AG04450 (cell line): ENCODE data around the gene LRRFIP2. TPM values are rescaled to one million over a fixed set of nuclear protein-coding genes. Genes with fewer than 3 reads are reported as not detected.

Experiments used
- CTCF ChIA-PET: fragments of 300-600, 350-600 bp; formaldehyde crosslinking; extraction: SDS; loops from one replicate; lab custom pipeline; 2022; ENCODE audit warnings: antibody characterized with exemption, inconsistent platforms; lab: Charles Lee
- POLR2A ChIA-PET: fragments of 350-600 bp; formaldehyde crosslinking; extraction: SDS; loops from one replicate; lab custom pipeline; 2021; ENCODE audit warnings: antibody characterized with exemption, inconsistent platforms; lab: Yijun Ruan, JAX
- DNase-seq: peaks from one replicate; pipeline ENCODE4 v3.0.0-alpha.2; 2011; ENCODE audit warnings: low read depth, low spot score
- H3K27ac ChIP-seq: one replicate; pipeline ENCODE4 v1.5.1; 2012; ENCODE audit warnings: low read depth, low read length, control low read depth
- H3K27me3 ChIP-seq: one replicate; pipeline ENCODE4 v1.6.0; 2012; ENCODE audit warnings: low read length; ENCODE audit not compliant: control insufficient read depth, insufficient read depth
- H3K4me3 ChIP-seq: 2 replicates; pipeline ENCODE4 v1.5.1; 2011; ENCODE audit warnings: mild to moderate bottlenecking, low read depth, low read length, control low read depth
- H3K9me3 ChIP-seq: 2 replicates; pipeline ENCODE4 v1.5.1; 2012; ENCODE audit warnings: low read length; ENCODE audit not compliant: control insufficient read depth, insufficient read depth
- CTCF ChIP-seq: IDR thresholded peaks from 2 replicates; pipeline ENCODE4 v1.5.1; 2011; ENCODE audit warnings: low read depth, low read length, control low read depth, inconsistent platforms
- polyA plus RNA-seq: library from polyadenylated mRNA; depleted of rRNA; stranded (reverse); fragments of >200 nt; gene quantifications from 2 replicates; pipeline ENCODE4 v1.2.3, GENCODE V29; 2011; rRNA removed
- small RNA-seq: library from RNA; depleted of rRNA; stranded (forward); fragments of <200 nt; gene quantifications from one replicate; pipeline ENCODE3, GENCODE V24; 2012; ENCODE audit warnings: low read depth; ENCODE audit not compliant: insufficient read length

The LRRFIP2 gene
- polyA plus RNA-seq, 1 experiment, result 52.7 TPM

GRCh38 chr3:37016903-37017302, 157.5 kb downstream of the LRRFIP2 start:
- no peak overlapping the region for H3K4me3 ChIP-seq
- H3K27ac ChIP-seq, result no peak overlapping the region
- H3K27me3 ChIP-seq, result no peaks in the 10 kb centered on the region
- ChIA-PET POLR2A (no interaction called here), CTCF (interaction anchor here (0.5 kb wide), 1 partner anchor 178 kb away, joined by 3 read pairs; no protein-coding TSS in a partner anchor)
- H3K9me3 ChIP-seq, result no peaks in the 10 kb centered on the region
- TF ChIP-seq CTCF, result no peak
- no peak for DNase-seq

GRCh38 chr3:37015642-37016041, 158.7 kb downstream of the LRRFIP2 start:
- ChIA-PET POLR2A (no interaction called here), CTCF (interaction anchor here (1.2 kb wide), 1 partner anchor 9 kb away, joined by 3 read pairs; no protein-coding TSS in a partner anchor)
- Histone ChIP-seq H3K9me3 (no peaks in the 10 kb centered on the region), H3K4me3 (no peak overlapping the region), H3K27ac (no peak overlapping the region), H3K27me3 (no peaks in the 10 kb centered on the region)
- TF ChIP-seq CTCF, result no peak
- no peak for DNase-seq

GRCh38 chr3:37014620-37015019, 159.8 kb downstream of the LRRFIP2 start:
- ChIA-PET POLR2A (interaction anchor here (0.6 kb wide), 1 partner anchor 13 kb away, joined by 6 read pairs; no protein-coding TSS in a partner anchor), CTCF (no interaction called here)
- no peak overlapping the region for H3K27ac ChIP-seq
- DNase-seq, result no peak
- no peak for TF ChIP-seq CTCF
- H3K9me3 ChIP-seq, result no peaks in the 10 kb centered on the region
- H3K4me3 ChIP-seq, result no peak overlapping the region
- H3K27me3 ChIP-seq, result no peaks in the 10 kb centered on the region

Small RNAs within 50 kb of the gene (small RNA-seq; reads per million reads assigned to genes)
- gene RF00019 (not detected), gene RNU6-1301P (not detected)

Other genes with a start within 250 kb of the LRRFIP2 start
- gene TRANK1, start 229.5 kb downstream of the LRRFIP2 start, polyA plus RNA-seq, result 22.4 and 26.1 TPM in 2 replicates
- gene EPM2AIP1, start 181.5 kb downstream of the LRRFIP2 start, polyA plus RNA-seq, result 11.0 and 15.3 TPM in 2 replicates
- gene MLH1, start 181.1 kb downstream of the LRRFIP2 start, polyA plus RNA-seq, result 30.9 and 38.2 TPM in 2 replicates
- 32.4 and 48.4 TPM in 2 replicates for gene GOLGA4, start 68.7 kb upstream of the LRRFIP2 start, polyA plus RNA-seq